NCI-H146 treated with DMSO at 0.1 percent for 48 hours (cell line): ENCODE results near the gene AUTS2.
A peak's percentile ranks its signal among the peaks of the same experiment; 100 is the strongest.

Source experiments
- DNase-seq: peaks from one replicate; lab custom pipeline; 2025; ENCODE audit not compliant: unreplicated experiment; lab: John Stamatoyannopoulos, UW

AUTS2 gene

DNA sequence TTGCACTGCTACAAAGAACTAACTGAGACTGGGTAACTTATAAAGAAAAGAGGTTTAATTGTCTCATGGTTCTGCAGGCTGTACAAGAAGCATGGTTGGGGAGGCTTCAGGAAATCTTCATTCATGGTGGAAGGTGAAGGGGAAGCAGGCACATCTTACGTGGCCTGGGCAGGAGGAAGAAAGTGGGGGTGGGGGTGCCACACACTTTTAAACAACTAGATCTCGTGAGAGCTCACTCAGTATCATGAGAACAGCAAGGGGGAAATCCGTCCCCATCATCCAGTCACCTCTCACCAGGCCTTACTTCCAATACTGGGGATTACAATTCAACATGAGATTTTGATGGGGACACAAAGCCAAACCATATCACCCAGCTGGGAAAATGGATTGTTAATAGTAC lies 281.7 kb downstream of the AUTS2 start:
- no peak for DNase-seq

DNA sequence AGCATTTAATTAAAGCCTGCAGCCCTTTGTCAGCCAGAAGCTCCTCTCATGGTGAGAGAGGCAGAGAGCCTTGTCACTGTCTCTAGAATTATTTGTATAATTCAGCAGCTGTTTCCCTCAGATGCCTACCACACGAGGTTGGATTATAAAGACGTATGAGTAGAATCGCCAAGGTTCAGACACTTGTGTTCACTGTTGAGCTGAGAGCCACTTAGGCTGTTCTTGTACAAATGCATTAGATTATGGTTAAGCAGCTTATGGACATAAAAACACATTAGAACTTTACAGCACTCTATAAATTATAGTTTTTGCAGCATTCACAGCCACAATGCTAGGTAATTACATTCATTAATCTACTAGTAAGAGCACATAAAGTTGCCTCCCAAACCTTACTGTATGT lies 282.6 kb downstream of the AUTS2 start:
- DNase-seq = peak; percentile 17

DNA sequence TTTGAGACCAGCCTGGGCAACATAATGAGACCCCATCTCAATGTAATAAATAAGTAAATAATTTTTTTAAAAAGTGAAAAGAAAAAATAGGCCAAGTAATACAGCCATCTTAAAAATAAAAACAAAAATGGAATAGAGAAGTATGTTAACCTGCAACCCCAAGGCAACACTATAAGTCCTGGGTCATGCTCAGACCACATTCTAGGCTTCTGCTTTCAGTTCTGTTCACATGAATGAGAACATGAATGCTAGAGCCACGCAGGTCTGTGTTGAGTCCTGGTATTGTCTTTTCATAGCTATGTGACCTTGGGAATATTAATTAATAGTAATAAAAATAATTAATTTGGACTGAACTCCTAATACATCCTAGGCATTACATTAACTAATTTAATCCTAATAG lies 284.0 kb downstream of the AUTS2 start:
- no peak for DNase-seq

- DNase-seq = no peak
Measured at GRCh38 chr7:69883399-69883891, 285.2 kb downstream of the AUTS2 start.

DNA sequence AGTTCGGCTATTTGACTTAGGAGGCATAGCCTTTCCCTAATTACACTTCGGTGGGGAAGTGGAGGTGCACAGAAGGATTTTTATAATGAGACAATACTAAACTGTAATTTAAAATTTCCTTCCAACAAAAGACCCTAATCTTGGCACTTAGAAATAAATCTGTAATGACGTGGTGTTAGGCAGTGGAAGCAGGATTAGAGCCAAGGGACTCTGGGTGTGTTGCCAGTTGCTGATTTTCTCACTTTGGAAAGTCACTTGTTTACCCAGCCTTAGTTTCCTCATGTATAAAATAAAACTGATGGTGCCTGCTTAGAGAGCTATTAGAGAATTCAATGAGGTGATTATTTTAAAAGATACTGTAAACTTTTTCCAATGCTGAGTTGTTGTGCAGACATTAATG lies 287.2 kb downstream of the AUTS2 start:
- DNase-seq = no peak

GRCh38 chr7:69889338-69889975 lies 291.2 kb downstream of the AUTS2 start:
- DNase-seq = no peak

DNA sequence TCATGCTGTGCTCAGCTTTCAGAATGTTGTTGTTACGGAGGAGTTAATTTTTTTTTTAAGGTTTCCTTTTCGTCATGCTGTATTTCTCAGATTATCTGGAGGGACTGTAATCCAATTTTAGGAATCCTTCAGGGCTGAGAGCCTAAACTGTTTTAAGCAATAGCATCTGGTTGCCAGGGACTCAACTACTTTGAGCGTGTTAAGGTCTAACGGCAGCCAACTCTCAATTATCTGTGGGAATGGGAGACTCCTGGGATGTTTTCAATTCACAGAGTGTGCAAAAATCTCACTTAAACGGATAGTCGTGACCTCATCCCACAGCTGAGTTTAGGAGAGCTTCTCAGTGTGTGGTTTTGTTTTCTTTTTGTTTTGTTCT lies 291.7 kb downstream of the AUTS2 start:
- DNase-seq = no peak

GRCh38 chr7:69892790-69893189 lies 294.5 kb downstream of the AUTS2 start:
- no peak for DNase-seq

DNA sequence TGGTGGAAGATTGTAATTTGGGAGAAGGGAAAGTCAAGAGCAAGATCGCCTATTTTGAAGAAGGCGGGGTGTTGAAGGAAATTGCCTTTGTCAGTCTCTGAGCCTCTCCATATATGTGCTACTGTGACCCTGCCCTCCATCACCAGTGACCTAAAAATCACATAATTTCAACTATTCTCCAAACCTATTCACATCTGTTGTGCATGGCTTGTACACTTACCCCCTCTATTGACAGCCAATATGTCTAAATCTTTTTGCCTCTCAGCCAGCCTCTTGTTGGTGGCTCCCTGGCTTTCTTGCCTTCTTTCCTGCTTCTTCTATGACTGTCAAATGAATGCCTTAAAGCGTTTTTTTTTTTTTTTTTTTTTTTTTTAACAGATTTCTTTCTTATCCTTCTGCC lies 295.6 kb downstream of the AUTS2 start:
- DNase-seq = peak; percentile 58

- DNase-seq = no peak
Measured at GRCh38 chr7:69895446-69895845, 297.2 kb downstream of the AUTS2 start.

DNA sequence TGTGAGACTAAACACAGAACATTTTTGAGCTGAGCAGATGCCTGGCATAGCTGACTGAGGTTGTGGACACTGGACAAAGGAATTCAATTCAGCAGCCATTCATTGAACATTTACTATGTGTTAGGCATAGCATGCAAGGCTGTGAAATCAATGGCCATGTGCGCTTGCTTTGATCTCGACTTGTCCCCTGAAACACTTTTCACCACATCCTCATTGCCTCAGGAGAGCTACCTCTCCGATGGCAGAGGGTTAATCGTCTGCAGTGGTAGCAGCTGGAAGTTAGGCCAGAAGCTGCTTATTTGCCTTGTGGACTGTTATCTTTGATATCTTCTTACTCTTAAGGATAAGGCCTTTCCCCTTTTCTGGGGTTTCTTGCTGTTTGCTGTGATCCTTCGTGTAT lies 297.8 kb downstream of the AUTS2 start:
- DNase-seq = no peak

DNA sequence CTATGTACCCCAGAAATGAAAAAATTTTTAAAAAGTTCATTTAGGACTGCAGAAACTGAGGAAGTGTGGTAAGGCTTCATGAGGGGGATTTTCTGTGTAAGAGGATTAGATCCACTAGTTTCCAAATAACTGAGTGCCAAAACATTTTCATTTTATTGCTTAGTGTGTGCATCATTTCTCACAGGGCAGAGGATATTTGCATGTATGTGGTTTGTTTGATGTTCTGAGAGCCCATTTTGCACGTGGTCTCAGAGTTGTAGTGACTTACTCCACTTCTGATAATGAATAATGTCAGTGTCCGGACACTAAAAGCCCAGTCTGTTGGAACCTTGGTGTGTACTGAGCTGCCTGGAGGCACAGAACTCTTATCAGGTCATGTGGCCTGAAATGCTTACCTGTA lies 299.9 kb downstream of the AUTS2 start:
- DNase-seq = no peak

DNA sequence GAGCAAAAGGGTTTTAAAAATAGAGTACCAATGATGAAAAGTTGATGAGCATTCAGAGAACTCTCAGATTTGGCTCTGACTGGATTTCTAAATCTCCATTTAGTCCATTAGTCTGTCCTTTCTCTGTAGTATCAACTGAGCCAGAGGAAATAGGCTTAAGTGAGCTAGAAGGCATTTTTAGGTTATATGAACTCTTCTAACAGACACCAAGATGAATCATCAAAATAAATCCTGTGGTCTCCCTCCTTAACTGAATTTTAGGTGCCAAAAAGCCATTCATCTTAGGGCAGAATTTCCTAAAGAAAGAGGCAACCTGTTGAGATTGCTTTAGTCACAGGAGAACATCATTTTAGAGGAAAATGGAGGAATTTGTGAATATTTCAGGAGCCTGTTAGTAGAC lies 305.1 kb downstream of the AUTS2 start:
- DNase-seq = no peak

DNA sequence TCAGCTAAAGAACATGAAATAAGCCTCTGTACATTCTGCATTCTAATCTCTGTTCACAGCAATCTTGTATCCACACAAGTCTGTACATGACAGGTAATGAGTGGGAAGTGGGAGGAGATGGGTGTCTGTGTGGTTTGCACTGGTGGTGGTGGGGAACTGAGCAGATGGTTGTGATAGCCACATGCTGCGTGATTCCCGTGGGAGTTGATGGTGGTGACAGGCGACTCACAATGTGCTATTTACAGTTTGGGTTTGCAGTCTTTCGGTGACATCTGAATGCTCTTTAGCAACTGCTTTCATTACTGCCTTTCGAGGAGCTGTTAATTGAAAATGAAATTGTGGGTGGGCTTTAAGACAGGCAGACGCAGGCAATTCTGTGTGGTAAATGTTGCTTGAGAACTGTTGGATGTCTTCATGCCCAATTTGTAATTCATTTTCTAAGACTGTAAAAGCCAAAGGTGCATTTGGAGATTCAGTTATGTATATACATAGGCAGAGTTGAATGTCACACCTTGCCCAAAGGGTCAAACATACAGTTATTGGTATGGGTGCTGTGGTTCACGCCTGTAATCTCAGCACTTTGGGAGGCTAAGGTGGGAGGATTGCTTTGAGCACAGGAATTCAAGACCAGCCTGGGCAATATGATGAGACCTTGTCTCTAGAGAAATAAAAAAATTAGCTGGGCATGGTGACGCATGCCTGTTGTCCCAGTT lies 308.2 kb downstream of the AUTS2 start:
- no peak for DNase-seq

DNA sequence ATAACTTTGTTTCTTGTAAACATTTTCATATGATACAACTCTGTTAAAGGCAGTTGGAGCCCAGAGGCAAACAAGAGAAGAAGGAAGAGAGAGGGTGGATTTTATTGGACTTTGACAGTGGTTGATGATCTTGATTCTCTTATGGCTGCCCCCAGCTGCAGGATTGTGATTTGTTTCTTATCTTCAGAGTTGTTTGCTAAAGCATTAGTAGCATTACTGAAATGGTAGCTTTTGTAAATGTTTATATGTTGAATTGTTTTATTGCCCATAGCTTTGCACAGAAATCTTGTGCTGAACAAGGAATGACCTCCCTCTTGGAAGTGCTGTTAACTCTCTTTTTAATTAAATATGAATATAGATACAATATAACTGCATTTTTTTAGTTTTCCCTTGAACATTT lies 309.4 kb downstream of the AUTS2 start:
- DNase-seq = peak; percentile 53

GRCh38 chr7:69908454-69908853 lies 310.2 kb downstream of the AUTS2 start:
- DNase-seq = peak; percentile 89

DNA sequence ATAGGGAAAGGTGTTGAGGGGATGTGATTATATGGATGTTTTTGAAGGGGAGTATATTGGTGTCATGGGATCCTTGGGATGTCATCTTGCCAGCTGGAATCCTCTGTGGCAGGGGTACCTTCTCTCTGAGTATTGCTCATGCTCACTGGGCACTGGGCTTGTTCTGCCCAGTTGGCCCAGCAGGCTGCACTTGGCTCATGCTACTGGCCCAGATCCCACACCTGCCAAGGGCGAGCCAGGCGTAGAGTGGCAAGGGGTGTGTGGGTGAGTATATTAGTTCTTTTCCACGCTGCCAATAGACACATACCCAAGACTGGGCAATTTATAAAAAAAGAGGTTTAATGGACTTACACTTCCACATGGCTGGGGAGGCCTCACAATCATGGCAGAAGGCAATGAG lies 311.9 kb downstream of the AUTS2 start:
- no peak for DNase-seq

DNA sequence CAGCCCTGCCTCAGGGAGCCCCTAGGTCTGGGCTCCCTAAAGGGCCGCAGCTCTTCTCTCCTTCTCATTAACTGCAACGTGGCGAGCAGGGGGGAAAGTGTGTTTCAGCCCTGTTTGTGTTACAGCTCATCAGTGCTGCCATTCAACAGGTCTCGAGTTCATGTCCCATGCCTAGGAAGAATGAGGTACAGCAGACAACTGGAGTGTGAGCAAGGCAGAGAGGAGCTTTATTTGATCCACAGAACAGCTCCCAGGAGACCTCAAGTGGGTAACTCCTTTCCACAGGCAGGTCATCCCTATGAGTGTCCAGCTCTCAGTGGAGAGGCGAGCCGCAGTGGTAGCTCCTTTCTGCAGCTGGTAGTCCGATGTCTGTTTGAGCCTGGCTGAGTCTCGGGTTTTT lies 313.1 kb downstream of the AUTS2 start:
- DNase-seq = no peak

GRCh38 chr7:69912141-69912540 lies 313.9 kb downstream of the AUTS2 start:
- DNase-seq = no peak

DNA sequence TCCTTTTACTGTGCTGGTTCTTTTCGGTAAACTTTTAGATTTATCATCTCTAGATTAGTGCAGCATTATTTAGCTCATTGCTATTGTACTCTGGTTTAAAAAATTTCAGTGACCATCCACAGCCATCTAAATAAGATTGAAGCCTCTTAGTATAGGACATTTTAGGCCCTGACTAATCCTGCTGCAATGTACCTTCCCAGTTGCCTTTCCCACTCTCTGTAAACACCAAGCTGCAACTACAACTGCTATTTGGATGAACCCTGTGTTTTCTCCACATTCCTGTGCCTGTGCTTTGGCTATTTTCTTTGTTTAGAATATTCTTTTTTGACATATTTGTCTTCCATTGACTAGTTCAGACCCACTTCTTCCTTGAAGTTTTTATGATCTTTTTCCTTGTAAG lies 314.6 kb downstream of the AUTS2 start:
- DNase-seq = no peak

DNA sequence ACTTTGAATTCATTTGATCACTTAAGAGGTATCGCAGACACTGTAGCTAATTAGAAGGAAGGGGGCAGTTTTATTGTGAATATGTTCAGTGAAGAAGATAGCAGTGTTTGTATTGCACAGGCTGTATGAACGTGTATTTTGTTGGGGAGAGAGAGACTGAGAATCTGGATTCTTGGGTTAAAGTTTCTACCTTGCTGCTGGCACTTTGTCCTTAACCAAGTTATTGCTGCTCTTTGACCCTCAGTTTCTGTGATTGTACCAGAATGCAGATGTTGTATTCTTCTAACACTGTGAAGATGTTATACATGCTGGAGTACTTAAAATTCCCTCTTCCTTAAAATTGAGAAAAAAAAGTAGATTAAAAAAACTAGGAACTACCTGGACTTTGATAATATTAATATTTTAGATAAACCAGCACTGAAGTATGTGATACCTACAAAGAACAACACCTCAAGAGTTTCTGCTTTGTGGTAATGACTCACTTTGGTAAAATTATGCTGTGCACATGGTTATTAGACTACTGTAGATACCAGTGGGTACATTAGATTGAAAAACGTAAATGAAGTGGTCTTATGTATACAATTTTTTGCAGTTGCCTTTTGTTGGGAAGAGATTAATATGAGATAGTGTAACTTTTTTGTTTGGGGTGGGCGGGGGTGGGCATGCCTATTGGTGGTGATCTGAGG lies 321.3 kb downstream of the AUTS2 start:
- DNase-seq = no peak

- no peak for DNase-seq
Measured at GRCh38 chr7:69920797-69921196, 322.5 kb downstream of the AUTS2 start.
